Measurements from ENCODE around the gene TLR4.

TLR4 gene

GRCh38 chr9:117672369-117672768, 31.8 kb upstream of the TLR4 start:
- TF ChIP-seq CTCF (IDR thresholded peaks at IDR 0.05; ENCODE audit: low read depth, low read length) = no peak
- peak; percentile 30 for DNase-seq (ENCODE audit: low read depth, low spot score)
- in situ Hi-C loops (cut with HindIII; ENCODE audit: low sequenced_read_pairs) = no loop called here
- H3K4me3 ChIP-seq (ENCODE audit: low read depth, low read length) = no peak overlapping the region

GRCh38 chr9:117677572-117677971, 26.6 kb upstream of the TLR4 start:
- H3K4me3 ChIP-seq (ENCODE audit: low read depth, low read length) = no peak overlapping the region
- in situ Hi-C loops (cut with HindIII; ENCODE audit: low sequenced_read_pairs) = no loop called here
- TF ChIP-seq CTCF (IDR thresholded peaks at IDR 0.05; ENCODE audit: low read depth, low read length) = no peak
- DNase-seq (ENCODE audit: low read depth, low spot score) = peak; percentile 10

- DNase-seq (ENCODE audit: low read depth, low spot score) = peak; percentile 20
- no peak for TF ChIP-seq CTCF (IDR thresholded peaks at IDR 0.05; ENCODE audit: low read depth, low read length)
- H3K4me3 ChIP-seq (ENCODE audit: low read depth, low read length) = no peak overlapping the region
- in situ Hi-C loops (cut with HindIII; ENCODE audit: low sequenced_read_pairs) = no loop called here
Observed at GRCh38 chr9:117678871-117679270, 25.3 kb upstream of the TLR4 start.

GRCh38 chr9:117679416-117679815, 24.8 kb upstream of the TLR4 start:
- TF ChIP-seq CTCF (IDR thresholded peaks at IDR 0.05; ENCODE audit: low read depth, low read length) = no peak
- H3K4me3 ChIP-seq (ENCODE audit: low read depth, low read length) = no peak overlapping the region
- in situ Hi-C loops (cut with HindIII; ENCODE audit: low sequenced_read_pairs) = no loop called here
- no peak for DNase-seq (ENCODE audit: low read depth, low spot score)

- in situ Hi-C loops (cut with HindIII; ENCODE audit: low sequenced_read_pairs) = no loop called here
- no peak overlapping the region for H3K4me3 ChIP-seq (ENCODE audit: low read depth, low read length)
- TF ChIP-seq CTCF (IDR thresholded peaks at IDR 0.05; ENCODE audit: low read depth, low read length) = no peak
- no peak for DNase-seq (ENCODE audit: low read depth, low spot score)
Observed at GRCh38 chr9:117681888-117682287, 22.3 kb upstream of the TLR4 start.

GRCh38 chr9:117682955-117683710, 21.1 kb upstream of the TLR4 start:
- in situ Hi-C loops (cut with HindIII; ENCODE audit: low sequenced_read_pairs) = no loop called here
- DNase-seq (ENCODE audit: low read depth, low spot score) = no peak
- no peak overlapping the region for H3K4me3 ChIP-seq (ENCODE audit: low read depth, low read length)
- no peak for TF ChIP-seq CTCF (IDR thresholded peaks at IDR 0.05; ENCODE audit: low read depth, low read length)
